WTC11 (cell line): Measurements from ENCODE around the gene RBFOX2. TPM values are rescaled to one million over a fixed set of nuclear protein-coding genes. Genes with fewer than 3 reads are reported as not detected.

ENCODE experiments used
- ATF1 ChIP-seq: sonication (generic); formaldehyde crosslinking; IDR thresholded peaks from 2 replicates; pipeline ENCODE4 v1.8.1; 2023; ENCODE audit warnings: mild to moderate bottlenecking, moderate library complexity, missing genetic modification reagents
- CBFB ChIP-seq: sonication (generic); formaldehyde crosslinking; IDR thresholded peaks from 2 replicates; pipeline ENCODE4 v1.8.1; 2022; ENCODE audit warnings: mild to moderate bottlenecking, low read depth, missing genetic modification reagents
- CREM ChIP-seq: sonication (generic); formaldehyde crosslinking; IDR thresholded peaks from 2 replicates; pipeline ENCODE4 v1.8.1; 2022; ENCODE audit warnings: mild to moderate bottlenecking, missing genetic modification reagents, moderate library complexity
- E2F4 ChIP-seq: sonication (generic); formaldehyde crosslinking; IDR thresholded peaks from 2 replicates; pipeline ENCODE4 v1.8.1; 2022; ENCODE audit warnings: low read depth, mild to moderate bottlenecking, moderate library complexity, missing genetic modification reagents, borderline replicate concordance
- ESRRA ChIP-seq: sonication (generic); formaldehyde crosslinking; IDR thresholded peaks from 2 replicates; pipeline ENCODE4 v1.8.1; 2022; ENCODE audit warnings: mild to moderate bottlenecking, missing genetic modification reagents, borderline replicate concordance
- FOXJ3 ChIP-seq: sonication (generic); formaldehyde crosslinking; IDR thresholded peaks from 2 replicates; pipeline ENCODE4 v1.9.0; 2021; ENCODE audit warnings: missing genetic modification reagents, mild to moderate bottlenecking, borderline replicate concordance
- HMGXB4 ChIP-seq: sonication (generic); formaldehyde crosslinking; IDR thresholded peaks from 2 replicates; pipeline ENCODE4 v1.8.1; 2023; ENCODE audit warnings: mild to moderate bottlenecking, moderate library complexity, missing genetic modification reagents
- KAT7 ChIP-seq: sonication (generic); formaldehyde crosslinking; IDR thresholded peaks from 2 replicates; pipeline ENCODE4 v1.8.1; 2023; ENCODE audit warnings: missing genetic modification reagents, mild to moderate bottlenecking, borderline replicate concordance
- NR2C2 ChIP-seq: sonication (generic); formaldehyde crosslinking; IDR thresholded peaks from 2 replicates; pipeline ENCODE4 v1.8.0; 2022; ENCODE audit warnings: mild to moderate bottlenecking, missing genetic modification reagents
- NR3C1 ChIP-seq: sonication (generic); formaldehyde crosslinking; conservative IDR thresholded peaks from 2 replicates; pipeline ENCODE4 v1.8.1; 2023; ENCODE audit warnings: low read depth, mild to moderate bottlenecking, missing genetic modification reagents
- PREB ChIP-seq: sonication (generic); formaldehyde crosslinking; IDR thresholded peaks from 2 replicates; pipeline ENCODE4 v1.8.1; 2022; ENCODE audit warnings: mild to moderate bottlenecking, missing genetic modification reagents, moderate library complexity, borderline replicate concordance
- PRRX2 ChIP-seq: fragments of 250-450 bp; sonication (Bioruptor Pico); IDR thresholded peaks from 2 replicates; pipeline ENCODE4 v1.8.0; 2021; ENCODE audit warnings: mild to moderate bottlenecking
- RORB ChIP-seq: fragments of 250-450 bp; sonication (Bioruptor Pico); IDR thresholded peaks from 2 replicates; pipeline ENCODE4 v1.9.0; 2021; ENCODE audit warnings: mild to moderate bottlenecking
- SP1 ChIP-seq: sonication (generic); formaldehyde crosslinking; conservative IDR thresholded peaks from 2 replicates; pipeline ENCODE4 v1.8.1; 2022; ENCODE audit warnings: missing genetic modification reagents
- TCF7 ChIP-seq: sonication (generic); formaldehyde crosslinking; IDR thresholded peaks from 2 replicates; pipeline ENCODE4 v1.8.0; 2022; ENCODE audit warnings: mild to moderate bottlenecking, low read depth, missing genetic modification reagents, moderate library complexity
- ZMAT4 ChIP-seq: fragments of 250-450 bp; sonication (Bioruptor Pico); IDR thresholded peaks from 2 replicates; pipeline ENCODE4 v1.9.0; 2021; ENCODE audit warnings: mild to moderate bottlenecking
- ZNF121 ChIP-seq: sonication (generic); formaldehyde crosslinking; IDR thresholded peaks from 2 replicates; pipeline ENCODE4 v1.8.0; 2023; ENCODE audit warnings: missing genetic modification reagents
- ZNF219 ChIP-seq: sonication (generic); formaldehyde crosslinking; IDR thresholded peaks from 2 replicates; pipeline ENCODE4 v1.8.0; 2023; ENCODE audit warnings: missing genetic modification reagents, mild to moderate bottlenecking, borderline replicate concordance
- total RNA-seq: library from RNA; stranded (reverse); gene quantifications from 3 replicates; pipeline ENCODE4 v1.2.3, GENCODE V29; 2021
- TF ChIP-seq, protein P1 (sequence below): fragments of 250-450 bp; sonication (Bioruptor Pico); IDR thresholded peaks from 2 replicates; pipeline ENCODE4 v1.9.0; 2021; ENCODE audit warnings: mild to moderate bottlenecking
- TF ChIP-seq, protein P2 (sequence below): sonication (generic); formaldehyde crosslinking; conservative IDR thresholded peaks from 2 replicates; pipeline ENCODE4 v1.8.1; 2022; ENCODE audit warnings: mild to moderate bottlenecking, missing genetic modification reagents
- TF ChIP-seq, protein P3 (sequence below): sonication (generic); formaldehyde crosslinking; IDR thresholded peaks from 2 replicates; pipeline ENCODE4 v1.8.0; 2022; ENCODE audit warnings: mild to moderate bottlenecking, missing genetic modification reagents
- TF ChIP-seq, protein P4 (sequence below): sonication (generic); formaldehyde crosslinking; conservative IDR thresholded peaks from 2 replicates; pipeline ENCODE4 v1.8.1; 2023; ENCODE audit warnings: mild to moderate bottlenecking, low read depth, missing genetic modification reagents, moderate library complexity
- TF ChIP-seq, protein P5 (sequence below): sonication (generic); formaldehyde crosslinking; IDR thresholded peaks from 2 replicates; pipeline ENCODE4 v1.8.1; 2022; ENCODE audit warnings: missing genetic modification reagents, borderline replicate concordance

Gene RBFOX2
- total RNA-seq, 1 experiment from 2014 or later, result 107 TPM

GRCh38 chr22:36027935-36028645, 534 bp downstream of the RBFOX2 start (continued):
- TF ChIP-seq, protein P1, sequence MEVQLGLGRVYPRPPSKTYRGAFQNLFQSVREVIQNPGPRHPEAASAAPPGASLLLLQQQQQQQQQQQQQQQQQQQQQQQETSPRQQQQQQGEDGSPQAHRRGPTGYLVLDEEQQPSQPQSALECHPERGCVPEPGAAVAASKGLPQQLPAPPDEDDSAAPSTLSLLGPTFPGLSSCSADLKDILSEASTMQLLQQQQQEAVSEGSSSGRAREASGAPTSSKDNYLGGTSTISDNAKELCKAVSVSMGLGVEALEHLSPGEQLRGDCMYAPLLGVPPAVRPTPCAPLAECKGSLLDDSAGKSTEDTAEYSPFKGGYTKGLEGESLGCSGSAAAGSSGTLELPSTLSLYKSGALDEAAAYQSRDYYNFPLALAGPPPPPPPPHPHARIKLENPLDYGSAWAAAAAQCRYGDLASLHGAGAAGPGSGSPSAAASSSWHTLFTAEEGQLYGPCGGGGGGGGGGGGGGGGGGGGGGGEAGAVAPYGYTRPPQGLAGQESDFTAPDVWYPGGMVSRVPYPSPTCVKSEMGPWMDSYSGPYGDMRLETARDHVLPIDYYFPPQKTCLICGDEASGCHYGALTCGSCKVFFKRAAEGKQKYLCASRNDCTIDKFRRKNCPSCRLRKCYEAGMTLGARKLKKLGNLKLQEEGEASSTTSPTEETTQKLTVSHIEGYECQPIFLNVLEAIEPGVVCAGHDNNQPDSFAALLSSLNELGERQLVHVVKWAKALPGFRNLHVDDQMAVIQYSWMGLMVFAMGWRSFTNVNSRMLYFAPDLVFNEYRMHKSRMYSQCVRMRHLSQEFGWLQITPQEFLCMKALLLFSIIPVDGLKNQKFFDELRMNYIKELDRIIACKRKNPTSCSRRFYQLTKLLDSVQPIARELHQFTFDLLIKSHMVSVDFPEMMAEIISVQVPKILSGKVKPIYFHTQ, result no peak
- TF ChIP-seq SP1 (CRISPR knock-in tag), result peak; percentile 70
- TF ChIP-seq FOXJ3 (CRISPR knock-in tag), result no peak
- TF ChIP-seq ZNF121, result no peak
- TF ChIP-seq CREM (CRISPR knock-in tag), result peak; percentile 39; the same call in 1 of the 2 replicates
- TF ChIP-seq, protein P2, sequence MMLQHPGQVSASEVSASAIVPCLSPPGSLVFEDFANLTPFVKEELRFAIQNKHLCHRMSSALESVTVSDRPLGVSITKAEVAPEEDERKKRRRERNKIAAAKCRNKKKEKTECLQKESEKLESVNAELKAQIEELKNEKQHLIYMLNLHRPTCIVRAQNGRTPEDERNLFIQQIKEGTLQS, result no peak
- TF ChIP-seq NR2C2 (CRISPR knock-in tag), result no peak
- no peak for TF ChIP-seq CBFB (CRISPR knock-in tag)
- no peak for TF ChIP-seq PRRX2 (CRISPR knock-in tag)
- TF ChIP-seq ESRRA (CRISPR knock-in tag), result no peak
- TF ChIP-seq PREB (CRISPR knock-in tag), result no peak
- no peak for TF ChIP-seq RORB (CRISPR knock-in tag)
- 0 out of 2 replicates have a peak, but pooled peaks have one; percentile 30 for TF ChIP-seq E2F4
- TF ChIP-seq NR3C1 (CRISPR knock-in tag), result no peak
- no peak for TF ChIP-seq ZMAT4 (CRISPR knock-in tag)
- TF ChIP-seq, protein P3, sequence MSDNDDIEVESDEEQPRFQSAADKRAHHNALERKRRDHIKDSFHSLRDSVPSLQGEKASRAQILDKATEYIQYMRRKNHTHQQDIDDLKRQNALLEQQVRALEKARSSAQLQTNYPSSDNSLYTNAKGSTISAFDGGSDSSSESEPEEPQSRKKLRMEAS, result no peak
- TF ChIP-seq, protein P4, sequence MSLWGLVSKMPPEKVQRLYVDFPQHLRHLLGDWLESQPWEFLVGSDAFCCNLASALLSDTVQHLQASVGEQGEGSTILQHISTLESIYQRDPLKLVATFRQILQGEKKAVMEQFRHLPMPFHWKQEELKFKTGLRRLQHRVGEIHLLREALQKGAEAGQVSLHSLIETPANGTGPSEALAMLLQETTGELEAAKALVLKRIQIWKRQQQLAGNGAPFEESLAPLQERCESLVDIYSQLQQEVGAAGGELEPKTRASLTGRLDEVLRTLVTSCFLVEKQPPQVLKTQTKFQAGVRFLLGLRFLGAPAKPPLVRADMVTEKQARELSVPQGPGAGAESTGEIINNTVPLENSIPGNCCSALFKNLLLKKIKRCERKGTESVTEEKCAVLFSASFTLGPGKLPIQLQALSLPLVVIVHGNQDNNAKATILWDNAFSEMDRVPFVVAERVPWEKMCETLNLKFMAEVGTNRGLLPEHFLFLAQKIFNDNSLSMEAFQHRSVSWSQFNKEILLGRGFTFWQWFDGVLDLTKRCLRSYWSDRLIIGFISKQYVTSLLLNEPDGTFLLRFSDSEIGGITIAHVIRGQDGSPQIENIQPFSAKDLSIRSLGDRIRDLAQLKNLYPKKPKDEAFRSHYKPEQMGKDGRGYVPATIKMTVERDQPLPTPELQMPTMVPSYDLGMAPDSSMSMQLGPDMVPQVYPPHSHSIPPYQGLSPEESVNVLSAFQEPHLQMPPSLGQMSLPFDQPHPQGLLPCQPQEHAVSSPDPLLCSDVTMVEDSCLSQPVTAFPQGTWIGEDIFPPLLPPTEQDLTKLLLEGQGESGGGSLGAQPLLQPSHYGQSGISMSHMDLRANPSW (CRISPR knock-in tag), result no peak
- TF ChIP-seq ATF1 (CRISPR knock-in tag), result no peak
- no peak; the same call in 1 of the 2 replicates for TF ChIP-seq KAT7 (CRISPR knock-in tag)
- TF ChIP-seq HMGXB4 (CRISPR knock-in tag), result peak; percentile 82
- TF ChIP-seq ZNF219 (CRISPR knock-in tag), result no peak
- TF ChIP-seq, protein P5, sequence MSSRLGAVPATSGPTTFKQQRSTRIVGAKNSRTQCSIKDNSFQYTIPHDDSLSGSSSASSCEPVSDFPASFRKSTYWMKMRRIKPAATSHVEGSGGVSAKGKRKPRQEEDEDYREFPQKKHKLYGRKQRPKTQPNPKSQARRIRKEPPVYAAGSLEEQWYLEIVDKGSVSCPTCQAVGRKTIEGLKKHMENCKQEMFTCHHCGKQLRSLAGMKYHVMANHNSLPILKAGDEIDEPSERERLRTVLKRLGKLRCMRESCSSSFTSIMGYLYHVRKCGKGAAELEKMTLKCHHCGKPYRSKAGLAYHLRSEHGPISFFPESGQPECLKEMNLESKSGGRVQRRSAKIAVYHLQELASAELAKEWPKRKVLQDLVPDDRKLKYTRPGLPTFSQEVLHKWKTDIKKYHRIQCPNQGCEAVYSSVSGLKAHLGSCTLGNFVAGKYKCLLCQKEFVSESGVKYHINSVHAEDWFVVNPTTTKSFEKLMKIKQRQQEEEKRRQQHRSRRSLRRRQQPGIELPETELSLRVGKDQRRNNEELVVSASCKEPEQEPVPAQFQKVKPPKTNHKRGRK (CRISPR knock-in tag), result no peak
- no peak for TF ChIP-seq TCF7
